ENCODE measurements around the gene TEKT2. TPM values are rescaled to one million over a fixed set of nuclear protein-coding genes. Genes with fewer than 3 reads are reported as not detected.

TEKT2 gene
- polyA plus RNA-seq, 1 donor = 1.7 TPM

- Histone ChIP-seq H3K36me3 (ENCODE audit: control insufficient read depth, insufficient read depth, low read length) (peaks cover 12% of the 10 kb centered on the region), H3K4me1 (ENCODE audit: control insufficient read depth, insufficient read depth, low read length) (peaks cover 19% of the 10 kb centered on the region), H3K27me3 (ENCODE audit: control insufficient read depth, insufficient read depth, low read length) (peaks cover 2% of the 10 kb centered on the region), H3K9me3 (ENCODE audit: control insufficient read depth, low read depth, low read length) (no peaks in the 10 kb centered on the region), H3K27ac (ENCODE audit: low read length) (no peak overlapping the region), H3K4me3 (ENCODE audit: low read length) (no peak overlapping the region)
- no peak for DNase-seq
- WGBS (ENCODE audit: insufficient coverage, low lambda C conversion rate) = no CpG with 5 or more reads among the region's 3 CpGs
Measured at GRCh38 chr1:36132029-36132428, 48.1 kb downstream of the TEKT2 start.

GRCh38 chr1:36133484-36133883, 49.6 kb downstream of the TEKT2 start:
- H3K9me3 ChIP-seq (ENCODE audit: control insufficient read depth, low read depth, low read length) = no peaks in the 10 kb centered on the region
- peaks cover 26% of the 10 kb centered on the region for H3K36me3 ChIP-seq (ENCODE audit: control insufficient read depth, insufficient read depth, low read length)
- WGBS (ENCODE audit: insufficient coverage, low lambda C conversion rate) = no CpG with 5 or more reads among the region's 3 CpGs
- no peaks in the 10 kb centered on the region for H3K27me3 ChIP-seq (ENCODE audit: control insufficient read depth, insufficient read depth, low read length)
- no peak overlapping the region for H3K27ac ChIP-seq (ENCODE audit: low read length)
- H3K4me3 ChIP-seq (ENCODE audit: low read length) = no peak overlapping the region
- peaks cover 6% of the 10 kb centered on the region for H3K4me1 ChIP-seq (ENCODE audit: control insufficient read depth, insufficient read depth, low read length)
- peak; percentile 89 to 94 for DNase-seq

- Histone ChIP-seq H3K27me3 (ENCODE audit: control insufficient read depth, insufficient read depth, low read length) (no peaks in the 10 kb centered on the region), H3K9me3 (ENCODE audit: control insufficient read depth, low read depth, low read length) (no peaks in the 10 kb centered on the region), H3K4me3 (ENCODE audit: low read length) (no peak overlapping the region), H3K4me1 (ENCODE audit: control insufficient read depth, insufficient read depth, low read length) (peaks cover 6% of the 10 kb centered on the region), H3K36me3 (ENCODE audit: control insufficient read depth, insufficient read depth, low read length) (peaks cover 30% of the 10 kb centered on the region), H3K27ac (ENCODE audit: low read length) (no peak overlapping the region)
- no CpG with 5 or more reads among the region's 6 CpGs for WGBS (ENCODE audit: insufficient coverage, low lambda C conversion rate)
- no peak for DNase-seq
Measured at GRCh38 chr1:36134031-36134430, 50.1 kb downstream of the TEKT2 start.

GRCh38 chr1:36134505-36135329, 50.8 kb downstream of the TEKT2 start:
- H3K36me3 ChIP-seq (ENCODE audit: control insufficient read depth, insufficient read depth, low read length) = peaks cover 36% of the 10 kb centered on the region
- no peak for DNase-seq
- H3K9me3 ChIP-seq (ENCODE audit: control insufficient read depth, low read depth, low read length) = no peaks in the 10 kb centered on the region
- no peak overlapping the region for H3K4me3 ChIP-seq (ENCODE audit: low read length)
- peaks cover 6% of the 10 kb centered on the region for H3K4me1 ChIP-seq (ENCODE audit: control insufficient read depth, insufficient read depth, low read length)
- H3K27ac ChIP-seq (ENCODE audit: low read length) = no peak overlapping the region
- WGBS (ENCODE audit: insufficient coverage, low lambda C conversion rate) = no CpG with 5 or more reads among the region's 7 CpGs
- no peaks in the 10 kb centered on the region for H3K27me3 ChIP-seq (ENCODE audit: control insufficient read depth, insufficient read depth, low read length)

GRCh38 chr1:36135330-36135667, 51.4 kb downstream of the TEKT2 start:
- no peak overlapping the region for H3K27ac ChIP-seq (ENCODE audit: low read length)
- no CpG with 5 or more reads among the region's 6 CpGs for WGBS (ENCODE audit: insufficient coverage, low lambda C conversion rate)
- H3K4me3 ChIP-seq (ENCODE audit: low read length) = no peak overlapping the region
- H3K4me1 ChIP-seq (ENCODE audit: control insufficient read depth, insufficient read depth, low read length) = peaks cover 6% of the 10 kb centered on the region
- peaks cover 42% of the 10 kb centered on the region for H3K36me3 ChIP-seq (ENCODE audit: control insufficient read depth, insufficient read depth, low read length)
- no peaks in the 10 kb centered on the region for H3K9me3 ChIP-seq (ENCODE audit: control insufficient read depth, low read depth, low read length)
- no peaks in the 10 kb centered on the region for H3K27me3 ChIP-seq (ENCODE audit: control insufficient read depth, insufficient read depth, low read length)
- DNase-seq = no peak

GRCh38 chr1:36135796-36136195, 51.9 kb downstream of the TEKT2 start:
- no peak overlapping the region for H3K27ac ChIP-seq (ENCODE audit: low read length)
- no peaks in the 10 kb centered on the region for H3K9me3 ChIP-seq (ENCODE audit: control insufficient read depth, low read depth, low read length)
- H3K4me1 ChIP-seq (ENCODE audit: control insufficient read depth, insufficient read depth, low read length) = peaks cover 6% of the 10 kb centered on the region
- H3K4me3 ChIP-seq (ENCODE audit: low read length) = no peak overlapping the region
- peaks cover 42% of the 10 kb centered on the region for H3K36me3 ChIP-seq (ENCODE audit: control insufficient read depth, insufficient read depth, low read length)
- H3K27me3 ChIP-seq (ENCODE audit: control insufficient read depth, insufficient read depth, low read length) = no peaks in the 10 kb centered on the region
- DNase-seq = no peak

GRCh38 chr1:36136535-36136934, 52.6 kb downstream of the TEKT2 start:
- Histone ChIP-seq H3K36me3 (ENCODE audit: control insufficient read depth, insufficient read depth, low read length) (peaks cover 42% of the 10 kb centered on the region), H3K27ac (ENCODE audit: low read length) (no peak overlapping the region), H3K4me1 (ENCODE audit: control insufficient read depth, insufficient read depth, low read length) (peaks cover 6% of the 10 kb centered on the region), H3K4me3 (ENCODE audit: low read length) (no peak overlapping the region), H3K27me3 (ENCODE audit: control insufficient read depth, insufficient read depth, low read length) (no peaks in the 10 kb centered on the region), H3K9me3 (ENCODE audit: control insufficient read depth, low read depth, low read length) (no peaks in the 10 kb centered on the region)
- no peak for DNase-seq
- WGBS (ENCODE audit: insufficient coverage, low lambda C conversion rate) = no CpG with 5 or more reads among the region's 1 CpG

- no peaks in the 10 kb centered on the region for H3K9me3 ChIP-seq (ENCODE audit: control insufficient read depth, low read depth, low read length)
- peaks cover 42% of the 10 kb centered on the region for H3K36me3 ChIP-seq (ENCODE audit: control insufficient read depth, insufficient read depth, low read length)
- WGBS (ENCODE audit: insufficient coverage, low lambda C conversion rate) = no CpG with 5 or more reads among the region's 5 CpGs
- peaks cover 6% of the 10 kb centered on the region for H3K4me1 ChIP-seq (ENCODE audit: control insufficient read depth, insufficient read depth, low read length)
- no peak for DNase-seq
- no peak overlapping the region for H3K27ac ChIP-seq (ENCODE audit: low read length)
- no peaks in the 10 kb centered on the region for H3K27me3 ChIP-seq (ENCODE audit: control insufficient read depth, insufficient read depth, low read length)
- H3K4me3 ChIP-seq (ENCODE audit: low read length) = no peak overlapping the region
Measured at GRCh38 chr1:36137226-36137625, 53.3 kb downstream of the TEKT2 start.

GRCh38 chr1:36137776-36138175, 53.9 kb downstream of the TEKT2 start:
- peaks cover 6% of the 10 kb centered on the region for H3K4me1 ChIP-seq (ENCODE audit: control insufficient read depth, insufficient read depth, low read length)
- peaks cover 42% of the 10 kb centered on the region for H3K36me3 ChIP-seq (ENCODE audit: control insufficient read depth, insufficient read depth, low read length)
- no CpG with 5 or more reads among the region's 3 CpGs for WGBS (ENCODE audit: insufficient coverage, low lambda C conversion rate)
- no peaks in the 10 kb centered on the region for H3K9me3 ChIP-seq (ENCODE audit: control insufficient read depth, low read depth, low read length)
- H3K4me3 ChIP-seq (ENCODE audit: low read length) = no peak overlapping the region
- H3K27me3 ChIP-seq (ENCODE audit: control insufficient read depth, insufficient read depth, low read length) = no peaks in the 10 kb centered on the region
- no peak overlapping the region for H3K27ac ChIP-seq (ENCODE audit: low read length)
- DNase-seq = no peak

Measured in large intestine (tissue), 3 donors.